ENCODE measurements around the gene SLC7A5. TPM values are rescaled to one million over a fixed set of nuclear protein-coding genes. Genes with fewer than 3 reads are reported as not detected.
"Not testable (repeated sequence)": the region's sequence is repeated elsewhere in the genome, so short reads cannot be mapped to it uniquely, and the experiment has no call there.

The SLC7A5 gene
- total RNA-seq, 2 donors from 2014 or later: 50.4 to 53.9 TPM

GRCh38 chr16:87862597-87863326 is 6.5 kb downstream of the SLC7A5 start:
- not testable (repeated sequence) for H3K27ac Mint-ChIP-seq; H3K36me3 Mint-ChIP-seq (ENCODE audit: low read depth); H3K4me3 Mint-ChIP-seq; ATAC-seq; DNase-seq; H3K27me3 Mint-ChIP-seq; H3K9me3 ChIP-seq (ENCODE audit: control insufficient read depth, low read length, poor library complexity, severe bottlenecking)
- peaks cover 26% of the 10 kb centered on the region for H3K4me1 Mint-ChIP-seq

GRCh38 chr16:87861300-87862099 is 7.8 kb downstream of the SLC7A5 start:
- H3K27me3 Mint-ChIP-seq; H3K36me3 Mint-ChIP-seq (ENCODE audit: low read depth); DNase-seq; ATAC-seq; H3K9me3 ChIP-seq (ENCODE audit: control insufficient read depth, low read length, poor library complexity, severe bottlenecking); H3K27ac Mint-ChIP-seq: not testable (repeated sequence)
- peaks cover 24% of the 10 kb centered on the region for H3K4me1 Mint-ChIP-seq
- peak overlapping the region; percentile 49 for H3K4me3 Mint-ChIP-seq

- H3K27me3 Mint-ChIP-seq: no peaks in the 10 kb centered on the region
- peak overlapping the region; percentile 25 for H3K4me3 Mint-ChIP-seq
- H3K9me3 ChIP-seq (ENCODE audit: control insufficient read depth, low read length, poor library complexity, severe bottlenecking): no peaks in the 10 kb centered on the region
- DNase-seq (no peak), ATAC-seq (no peak)
- H3K4me1 Mint-ChIP-seq: peaks cover 21% of the 10 kb centered on the region
- H3K36me3 Mint-ChIP-seq (ENCODE audit: low read depth): no peaks in the 10 kb centered on the region
- peak overlapping the region; percentile 79 for H3K27ac Mint-ChIP-seq
These were observed 8.6 kb downstream of the SLC7A5 start for GRCh38 chr16:87860553-87861299.

GRCh38 chr16:87858151-87858993 is 10.9 kb downstream of the SLC7A5 start:
- not testable (repeated sequence) for DNase-seq; ATAC-seq; H3K9me3 ChIP-seq (ENCODE audit: control insufficient read depth, low read length, poor library complexity, severe bottlenecking); H3K27me3 Mint-ChIP-seq; H3K36me3 Mint-ChIP-seq (ENCODE audit: low read depth)
- peak overlapping the region; percentile 90 for H3K27ac Mint-ChIP-seq
- peak overlapping the region; percentile 43 for H3K4me3 Mint-ChIP-seq
- peaks cover 20% of the 10 kb centered on the region for H3K4me1 Mint-ChIP-seq

- no peaks in the 10 kb centered on the region for H3K9me3 ChIP-seq (ENCODE audit: control insufficient read depth, low read length, poor library complexity, severe bottlenecking)
These were observed 12.5 kb downstream of the SLC7A5 start for GRCh38 chr16:87856791-87857228.

GRCh38 chr16:87855852-87856715 is 13.2 kb downstream of the SLC7A5 start:
- Mint-ChIP-seq H3K36me3 (ENCODE audit: low read depth) (no peaks in the 10 kb centered on the region), H3K4me1 (peaks cover 26% of the 10 kb centered on the region), H3K27me3 (no peaks in the 10 kb centered on the region), H3K4me3 (peak overlapping the region; percentile 75), H3K27ac (peak overlapping the region; percentile 90)
- no peaks in the 10 kb centered on the region for H3K9me3 ChIP-seq (ENCODE audit: control insufficient read depth, low read length, poor library complexity, severe bottlenecking)
- DNase-seq: no peak
- peak; percentile 30 for ATAC-seq

More at GRCh38 chr16:87856791-87857228, 12.5 kb downstream of the SLC7A5 start:
- H3K27me3 Mint-ChIP-seq: no peaks in the 10 kb centered on the region
- H3K36me3 Mint-ChIP-seq (ENCODE audit: low read depth): no peaks in the 10 kb centered on the region
- no peak for DNase-seq
- H3K27ac Mint-ChIP-seq: peak overlapping the region; percentile 90
- peaks cover 26% of the 10 kb centered on the region for H3K4me1 Mint-ChIP-seq
- no peak for ATAC-seq
- H3K4me3 Mint-ChIP-seq: peak overlapping the region; percentile 75

GRCh38 chr16:87854907-87855683 is 14.2 kb downstream of the SLC7A5 start:
- Mint-ChIP-seq H3K4me3 (peak overlapping the region; percentile 75), H3K4me1 (peaks cover 23% of the 10 kb centered on the region), H3K36me3 (ENCODE audit: low read depth) (no peaks in the 10 kb centered on the region), H3K27me3 (no peaks in the 10 kb centered on the region), H3K27ac (peak overlapping the region; percentile 90)
- DNase-seq (no peak), ATAC-seq (no peak)
- H3K9me3 ChIP-seq (ENCODE audit: control insufficient read depth, low read length, poor library complexity, severe bottlenecking): no peaks in the 10 kb centered on the region

- Mint-ChIP-seq H3K27me3 (no peaks in the 10 kb centered on the region), H3K36me3 (ENCODE audit: low read depth) (no peaks in the 10 kb centered on the region), H3K27ac (peak overlapping the region; percentile 90), H3K4me3 (peak overlapping the region; percentile 75), H3K4me1 (peaks cover 20% of the 10 kb centered on the region)
- DNase-seq (no peak), ATAC-seq (peak; percentile 15)
- H3K9me3 ChIP-seq (ENCODE audit: control insufficient read depth, low read length, poor library complexity, severe bottlenecking): no peaks in the 10 kb centered on the region
These were observed 15.0 kb downstream of the SLC7A5 start for GRCh38 chr16:87854053-87854906.

GRCh38 chr16:87853411-87854052 is 15.8 kb downstream of the SLC7A5 start:
- Mint-ChIP-seq H3K36me3 (ENCODE audit: low read depth) (no peaks in the 10 kb centered on the region), H3K27me3 (no peaks in the 10 kb centered on the region), H3K4me3 (peak overlapping the region; percentile 64), H3K27ac (peak overlapping the region; percentile 90), H3K4me1 (peaks cover 24% of the 10 kb centered on the region)
- peak; percentile 56 to 66 (median 66) for DNase-seq
- no peaks in the 10 kb centered on the region for H3K9me3 ChIP-seq (ENCODE audit: control insufficient read depth, low read length, poor library complexity, severe bottlenecking)
- peak; percentile 77 for ATAC-seq

- DNase-seq (no peak), ATAC-seq (no peak)
- H3K27me3 Mint-ChIP-seq: no peaks in the 10 kb centered on the region
- no peak overlapping the region for H3K27ac Mint-ChIP-seq
- H3K36me3 Mint-ChIP-seq (ENCODE audit: low read depth): no peaks in the 10 kb centered on the region
- H3K4me3 Mint-ChIP-seq: no peak overlapping the region
- H3K4me1 Mint-ChIP-seq: peaks cover 22% of the 10 kb centered on the region
- no peaks in the 10 kb centered on the region for H3K9me3 ChIP-seq (ENCODE audit: control insufficient read depth, low read length, poor library complexity, severe bottlenecking)
These were observed 17.7 kb downstream of the SLC7A5 start for GRCh38 chr16:87851601-87852000.
